Uterus (tissue), 2 donors: ENCODE results near the gene SAMD4B.

Source experiments
- POLR2A ChIP-seq, 2 donors: fragments of 450-650 bp; IDR thresholded peaks; one replicate each; pipeline ENCODE4 v1.6.1; 2016; ENCODE audit warnings: antibody characterized with exemption in 2 of 2, mild to moderate bottlenecking in 1 of 2, moderate library complexity in 1 of 2
- TF ChIP-seq, protein P1 (sequence below), 4 experiments: fragments of 200-600 bp in 2 of 4; fragments of 450-650 bp in 2 of 4; sonication (generic) in 2 of 4; IDR thresholded peaks; one replicate each; pipeline ENCODE4 v1.5.1; 2016 to 2019; ENCODE audit warnings: antibody characterized with exemption in 4 of 4, mild to moderate bottlenecking in 2 of 4, moderate library complexity in 1 of 4

DNA sequence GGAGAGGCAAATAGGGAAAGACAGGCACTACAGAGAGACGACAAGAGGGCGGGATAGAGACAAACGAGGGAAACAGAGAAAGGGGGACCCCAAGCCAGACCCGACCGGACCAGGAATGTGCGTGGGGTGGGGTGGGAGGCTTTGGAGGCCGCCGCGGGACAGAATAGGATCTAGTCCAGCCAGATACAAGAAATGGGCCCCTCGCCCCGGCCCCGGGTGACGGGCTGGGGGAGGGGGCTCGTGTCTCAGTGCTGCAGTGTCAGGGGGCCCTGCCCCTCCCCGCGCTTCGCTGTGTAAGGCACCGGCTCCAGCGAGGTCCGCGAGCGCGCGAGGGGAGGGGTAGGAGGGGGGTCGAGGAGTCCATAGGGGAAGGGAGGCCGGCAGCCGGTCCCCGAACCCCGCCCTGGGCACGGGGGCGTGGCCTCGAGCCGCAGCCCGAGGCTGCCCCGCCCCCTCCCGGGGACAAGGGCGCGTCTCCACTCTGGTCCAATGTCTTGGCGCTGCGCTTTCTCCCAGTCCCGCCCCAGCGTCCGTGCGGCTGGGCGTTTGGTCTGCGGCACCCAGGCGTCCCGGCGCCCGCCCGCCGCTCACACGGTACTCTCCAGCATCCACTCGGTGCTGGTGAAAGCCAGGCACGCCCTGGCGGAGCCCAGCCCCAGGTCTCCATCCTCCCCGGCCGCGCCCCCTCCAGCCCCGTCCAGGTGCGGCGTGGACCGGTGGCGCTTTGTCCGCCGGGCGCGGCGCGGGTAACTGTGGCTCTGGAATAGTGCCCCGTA, 35.0 kb upstream of the SAMD4B start:
- TF ChIP-seq, protein P1, sequence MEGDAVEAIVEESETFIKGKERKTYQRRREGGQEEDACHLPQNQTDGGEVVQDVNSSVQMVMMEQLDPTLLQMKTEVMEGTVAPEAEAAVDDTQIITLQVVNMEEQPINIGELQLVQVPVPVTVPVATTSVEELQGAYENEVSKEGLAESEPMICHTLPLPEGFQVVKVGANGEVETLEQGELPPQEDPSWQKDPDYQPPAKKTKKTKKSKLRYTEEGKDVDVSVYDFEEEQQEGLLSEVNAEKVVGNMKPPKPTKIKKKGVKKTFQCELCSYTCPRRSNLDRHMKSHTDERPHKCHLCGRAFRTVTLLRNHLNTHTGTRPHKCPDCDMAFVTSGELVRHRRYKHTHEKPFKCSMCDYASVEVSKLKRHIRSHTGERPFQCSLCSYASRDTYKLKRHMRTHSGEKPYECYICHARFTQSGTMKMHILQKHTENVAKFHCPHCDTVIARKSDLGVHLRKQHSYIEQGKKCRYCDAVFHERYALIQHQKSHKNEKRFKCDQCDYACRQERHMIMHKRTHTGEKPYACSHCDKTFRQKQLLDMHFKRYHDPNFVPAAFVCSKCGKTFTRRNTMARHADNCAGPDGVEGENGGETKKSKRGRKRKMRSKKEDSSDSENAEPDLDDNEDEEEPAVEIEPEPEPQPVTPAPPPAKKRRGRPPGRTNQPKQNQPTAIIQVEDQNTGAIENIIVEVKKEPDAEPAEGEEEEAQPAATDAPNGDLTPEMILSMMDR (IDR thresholded peaks at IDR 0.05), result no peak
- no peak for TF ChIP-seq POLR2A (IDR thresholded peaks at IDR 0.05)
